ENCODE data around the gene CCDC93.

CCDC93 gene

DNA sequence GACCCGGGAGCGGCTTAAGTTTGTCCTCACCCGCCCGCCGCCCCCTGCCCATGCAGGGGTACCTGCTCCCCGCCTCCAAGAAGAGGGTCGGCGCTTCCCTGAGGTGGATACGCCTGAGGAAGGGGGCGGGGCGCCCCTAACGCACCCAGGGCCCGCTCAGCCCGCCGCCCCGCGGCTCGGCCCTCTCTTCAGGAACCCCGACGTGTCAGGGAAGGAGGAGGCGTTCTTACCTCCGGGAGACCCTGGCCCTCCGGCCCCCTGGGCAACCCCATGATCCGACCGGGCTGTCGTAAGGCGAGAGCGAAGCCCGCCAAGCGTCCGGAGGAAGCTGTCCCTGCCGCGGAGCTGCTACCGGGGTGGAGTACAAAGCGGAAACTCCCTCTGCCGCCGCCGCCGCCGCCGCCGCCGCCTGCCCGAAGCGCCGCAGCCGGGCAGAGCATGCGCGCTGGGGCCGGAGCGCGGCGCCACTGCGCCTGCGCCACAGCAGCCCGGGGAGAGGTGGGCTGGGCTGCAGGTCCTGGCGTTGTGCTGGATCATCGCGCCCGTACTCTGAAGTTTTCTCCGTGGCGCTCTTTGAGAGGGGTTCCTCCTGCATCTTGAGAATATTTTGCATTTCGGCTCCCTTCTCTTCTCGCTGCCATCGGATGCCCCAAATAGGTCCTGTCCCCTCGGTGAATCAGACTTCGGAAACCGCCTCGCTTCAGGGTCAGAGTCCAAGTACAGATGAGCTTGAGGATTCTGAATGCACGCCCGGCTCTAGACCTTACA lies at the start of gene CCDC93:
Gene CCDC93, minus strand, starts transcription at position 347 of the 768 bp plus-strand sequence. Its CDS starts 75 bp downstream, at position 272.
- peak; percentile 68 for DNase-seq

- DNase-seq: no peak
Measured at GRCh38 chr2:118062669-118063068, 48.8 kb upstream of the CCDC93 start.

GRCh38 chr2:118062048-118062447 lies 48.2 kb upstream of the CCDC93 start:
- DNase-seq: no peak

DNA sequence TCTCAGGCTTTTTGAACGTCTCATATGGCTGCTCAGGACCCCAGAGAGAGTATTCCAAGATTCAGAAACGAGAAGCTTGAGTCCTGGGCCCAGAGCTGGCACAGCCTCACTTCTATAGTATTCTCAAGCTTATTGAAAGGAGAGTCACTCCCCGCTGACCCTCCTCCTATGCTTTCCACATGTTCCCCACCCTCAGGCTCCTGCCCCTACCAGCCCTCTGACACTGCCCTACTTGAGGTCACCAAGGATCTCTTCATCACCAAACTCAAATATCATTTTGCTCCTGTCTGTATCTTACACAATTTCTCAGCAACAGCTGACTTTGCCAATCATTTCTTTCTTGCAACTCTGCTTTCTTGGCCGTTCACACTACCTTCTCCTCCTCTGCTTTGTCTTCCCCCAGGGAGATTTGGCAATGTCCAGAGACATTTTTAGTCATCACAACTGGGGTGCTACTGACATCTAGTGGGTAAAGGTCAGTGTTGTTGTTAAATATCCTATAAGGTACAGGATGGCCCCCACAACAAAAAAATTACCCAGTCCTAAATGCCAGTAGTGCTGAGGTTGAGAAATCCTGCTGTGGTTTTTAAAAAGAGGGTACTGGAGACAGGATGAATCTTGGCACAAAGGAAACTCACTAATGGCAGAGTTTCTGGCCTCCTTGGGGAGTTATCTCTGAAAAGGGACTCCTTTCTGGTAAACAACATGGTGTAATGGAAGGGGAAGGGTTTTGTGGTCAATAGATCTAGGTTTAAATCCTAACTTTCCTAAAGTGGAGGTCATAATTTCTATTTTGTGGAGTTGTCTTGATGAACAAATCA lies 47.5 kb upstream of the CCDC93 start:
- no peak for DNase-seq

GRCh38 chr2:118059919-118060478 lies 46.1 kb upstream of the CCDC93 start:
- no peak for DNase-seq

GRCh38 chr2:118058951-118059350 lies 45.1 kb upstream of the CCDC93 start:
- no peak for DNase-seq

- DNase-seq: no peak
Measured at GRCh38 chr2:118056801-118057200, 42.9 kb upstream of the CCDC93 start.

GRCh38 chr2:118056165-118056534 lies 42.3 kb upstream of the CCDC93 start:
- DNase-seq: no peak

DNA sequence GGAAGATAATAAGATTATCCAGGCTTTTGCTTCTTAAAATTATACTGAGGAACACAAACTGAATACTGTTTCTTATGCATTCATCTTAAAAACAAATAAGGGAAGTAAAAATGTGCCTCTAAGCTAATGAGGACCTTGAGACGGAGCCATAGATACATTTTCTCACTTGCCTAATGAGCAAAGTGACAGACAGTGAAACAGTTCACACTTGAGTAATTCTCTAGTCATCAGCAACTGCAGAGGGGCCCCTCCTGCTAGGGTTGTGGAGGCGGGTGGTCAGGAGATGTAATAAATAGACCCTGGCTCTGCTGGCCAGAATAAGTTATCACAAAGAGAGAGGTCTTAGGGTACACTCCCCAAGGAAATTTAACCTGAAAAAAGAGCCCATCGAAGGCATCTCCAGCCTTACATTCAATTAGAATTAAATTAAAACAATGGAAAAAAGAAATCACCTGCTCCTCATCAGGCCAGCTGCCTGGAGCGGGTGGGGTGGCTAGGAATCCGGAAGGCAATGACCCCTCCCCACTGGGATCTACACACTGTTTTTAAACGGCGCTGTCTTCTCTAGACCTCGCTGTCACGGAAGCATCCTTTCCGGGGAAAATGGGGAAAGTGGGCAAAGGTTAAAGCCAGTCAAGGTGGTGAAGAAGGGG lies 41.8 kb upstream of the CCDC93 start:
- DNase-seq: no peak

GRCh38 chr2:118054213-118055008 lies 40.5 kb upstream of the CCDC93 start:
- DNase-seq: no peak

GRCh38 chr2:118053681-118054080 lies 39.8 kb upstream of the CCDC93 start:
- no peak for DNase-seq

DNA sequence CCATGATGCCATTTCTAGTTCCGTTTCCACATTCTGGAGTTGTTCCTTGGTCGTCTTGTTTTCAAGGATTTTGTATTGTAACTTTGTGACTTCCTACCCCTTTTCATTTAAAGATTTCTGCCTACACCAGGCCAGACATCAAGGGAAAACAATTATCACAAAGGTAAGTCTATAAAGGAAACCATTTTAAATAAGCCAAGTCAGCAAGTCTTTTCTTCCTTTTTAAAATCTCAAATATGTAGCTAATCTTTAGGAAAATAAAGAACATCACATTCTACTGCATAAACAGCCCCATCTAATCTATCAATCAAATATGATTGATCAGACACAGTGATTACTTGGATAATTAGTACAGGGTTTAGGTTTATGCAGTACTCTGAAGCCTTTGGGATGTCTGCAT lies 38.6 kb upstream of the CCDC93 start:
- no peak for DNase-seq

GRCh38 chr2:118051826-118052358 lies 38.0 kb upstream of the CCDC93 start:
- no peak for DNase-seq

- no peak for DNase-seq
Measured at GRCh38 chr2:118050974-118051373, 37.1 kb upstream of the CCDC93 start.

GRCh38 chr2:118050386-118050785 lies 36.5 kb upstream of the CCDC93 start:
- DNase-seq: no peak

DNA sequence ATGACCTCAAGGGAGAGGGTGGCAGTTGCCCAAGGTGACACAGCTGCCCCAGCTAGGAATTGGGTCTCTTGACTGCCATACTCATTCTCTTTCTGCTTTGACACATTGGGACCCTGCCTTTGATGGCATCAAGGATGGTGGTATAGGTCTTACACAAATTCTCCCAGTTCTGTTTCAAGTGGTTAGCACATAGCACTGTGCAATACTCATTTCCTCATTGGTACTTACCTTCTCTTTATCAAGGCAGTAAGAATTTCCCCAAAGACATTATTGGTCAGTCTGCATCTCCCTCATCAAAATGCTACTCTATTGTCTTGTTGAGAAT lies 35.9 kb upstream of the CCDC93 start:
- DNase-seq: no peak

GRCh38 chr2:118049140-118049815 lies 35.4 kb upstream of the CCDC93 start:
- no peak for DNase-seq

- no peak for DNase-seq
Measured at GRCh38 chr2:118048401-118048800, 34.5 kb upstream of the CCDC93 start.

- no peak for DNase-seq
Measured at GRCh38 chr2:118047380-118047826, 33.5 kb upstream of the CCDC93 start.

DNA sequence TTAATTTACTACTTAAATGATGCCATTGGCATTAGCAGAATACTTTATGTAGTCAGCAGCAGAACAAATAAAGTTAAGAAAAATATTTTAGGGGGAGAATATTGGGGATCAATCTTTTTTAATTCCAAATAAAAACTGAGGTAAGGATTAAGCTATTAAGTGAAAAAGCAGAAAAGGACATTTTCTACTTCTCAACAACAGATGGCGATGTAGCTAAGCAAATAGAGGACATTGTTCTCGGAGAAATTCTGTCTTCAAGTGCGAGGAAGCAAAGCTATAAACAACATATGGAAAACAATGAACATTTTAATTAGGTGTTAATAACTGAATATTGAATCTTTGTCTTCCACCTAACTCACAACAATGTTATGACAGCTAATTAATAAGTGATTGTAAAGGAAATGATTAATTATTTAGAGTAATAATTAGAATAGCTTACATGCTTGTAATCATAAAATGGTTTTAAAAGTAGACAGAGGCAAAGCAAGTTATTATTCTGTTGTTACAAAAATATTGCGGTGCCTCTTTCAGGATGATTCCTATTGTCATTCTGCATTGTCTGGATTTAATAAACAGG lies 32.9 kb upstream of the CCDC93 start:
- peak; percentile 23 for DNase-seq

DNA sequence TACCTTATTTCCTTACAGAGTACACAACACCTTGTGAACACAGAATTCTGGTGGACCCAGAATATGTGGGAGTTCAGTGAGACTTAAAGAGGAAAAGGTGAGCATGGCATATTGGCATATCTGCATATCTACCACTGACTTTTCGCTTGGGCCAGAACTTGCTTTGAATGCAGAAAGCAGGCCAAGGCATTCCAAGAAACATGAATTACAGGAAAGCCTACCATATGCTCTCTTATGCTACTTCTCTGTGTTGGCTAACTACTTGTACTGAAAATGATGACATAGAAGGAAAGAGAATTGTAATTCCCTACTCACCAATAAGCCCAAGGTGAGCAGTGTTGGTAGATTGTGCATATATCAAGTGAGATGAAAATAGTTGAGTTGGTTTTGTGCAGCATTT lies 31.4 kb upstream of the CCDC93 start:
- DNase-seq: no peak
